K562 (cell line): ENCODE results near the gene KLHL13. TPM values are rescaled to one million over a fixed set of nuclear protein-coding genes. Genes with fewer than 3 reads are reported as not detected.

Experiments
- ATAC-seq: fragments of 200-7000 bp; cut with Tn5 transposase; 3 replicates; pipeline ENCODE4 v1.9.1; 2020; ENCODE audit warnings: moderate library complexity
- BruUV-seq: library from RNA; stranded (reverse); fragments of 400-500 nt; replicated peaks from 2 replicates; lab custom pipeline; 2021; lab: Mats Ljungman, UMichigan
- CTCF ChIA-PET: fragments of 300-600 bp; formaldehyde crosslinking; extraction: SDS; loops from one replicate; lab custom pipeline; 2021; ENCODE audit warnings: low intra/inter-chr PET ratio; lab: Yijun Ruan, JAX
- POLR2A ChIA-PET: fragments of 300-600, 350-650 bp; sonication (Branson Sonifier 250); formaldehyde crosslinking; extraction: SDS; loops from one replicate; lab custom pipeline; 2021; ENCODE audit warnings: antibody characterized with exemption, inconsistent platforms; lab: Yijun Ruan, JAX
- DNase-seq, 4 experiments: peaks; one replicate each; pipeline versions ENCODE4 v3.0.0 to v3.0.0-alpha.2; 2011 to 2018; ENCODE audit warnings: low spot score in 3 of 4, mixed read lengths in 3 of 4; ENCODE audit errors: extremely low read depth in 1 of 4
- FAIRE-seq: peaks from 2 replicates; lab custom pipeline; 2011; peaks lifted over from hg19 to GRCh38; lab: Jason Lieb, UNC
- H2AFZ ChIP-seq: 2 replicates; pipeline ENCODE4 v1.6.0; 2011; ENCODE audit warnings: low read depth, low read length, control low read depth, inconsistent platforms
- H3K27ac ChIP-seq: fragments of 200-600 bp; 3 replicates; pipeline ENCODE4 v1.8.0; 2011; ENCODE audit warnings: low read depth, mild to moderate bottlenecking, control low read depth, inconsistent platforms, low read length, moderate library complexity, mixed read lengths; ENCODE audit errors: extremely low read depth
- H3K27me3 ChIP-seq, 2 experiments: fragments of 300-600 bp in 1 of 2; 2 replicates in 1 of 2; 3 replicates in 1 of 2; pipeline versions ENCODE4 v1.6.0 to v1.8.0; 2011; ENCODE audit warnings: inconsistent platforms in 2 of 2, low read length in 2 of 2, mild to moderate bottlenecking in 1 of 2, mixed read lengths in 1 of 2, moderate library complexity in 1 of 2; ENCODE audit not compliant: control insufficient read depth in 2 of 2, insufficient read depth in 2 of 2
- H3K36me3 ChIP-seq: fragments of 300-600 bp; 3 replicates; pipeline ENCODE4 v1.8.0; 2011; ENCODE audit warnings: mild to moderate bottlenecking, low read length, inconsistent platforms; ENCODE audit not compliant: control insufficient read depth, insufficient read depth
- H3K4me1 ChIP-seq, 2 experiments: fragments of 200-600 bp in 1 of 2; replicated peaks in 1 of 2; 2 replicates in 1 of 2; 3 replicates in 1 of 2; pipeline versions ENCODE4 v1.5.1 to v1.8.0; 2011; ENCODE audit warnings: inconsistent platforms in 2 of 2, low read length in 2 of 2, mild to moderate bottlenecking in 1 of 2, mixed read lengths in 1 of 2, moderate library complexity in 1 of 2; ENCODE audit not compliant: control insufficient read depth in 2 of 2, insufficient read depth in 2 of 2
- H3K4me2 ChIP-seq: 2 replicates; pipeline ENCODE4 v1.6.1; 2011; ENCODE audit warnings: low read length, control low read depth, inconsistent platforms, mixed read lengths; ENCODE audit not compliant: insufficient read depth
- H3K4me3 ChIP-seq: fragments of 200-600 bp; sonication (generic), shearing (Covaris generic); 2 replicates; pipeline ENCODE4 v1.5.1; 2016; ENCODE audit warnings: control low read depth, inconsistent platforms
- H3K79me2 ChIP-seq: fragments of 200-600 bp; 3 replicates; pipeline ENCODE4 v1.8.0; 2011; ENCODE audit warnings: low read length, inconsistent platforms; ENCODE audit not compliant: control insufficient read depth, insufficient read depth
- H3K9ac ChIP-seq, 2 experiments: 2 replicates each; pipeline versions ENCODE4 v1.6.0 to v1.6.1; 2011; ENCODE audit warnings: low read depth in 2 of 2, low read length in 2 of 2, control low read depth in 1 of 2, inconsistent platforms in 1 of 2, mild to moderate bottlenecking in 1 of 2, mixed read lengths in 1 of 2; ENCODE audit not compliant: insufficient read depth in 1 of 2
- H3K9me1 ChIP-seq: one replicate; pipeline ENCODE4 v1.6.0; 2011; ENCODE audit warnings: inconsistent platforms, mild to moderate bottlenecking, low read length, moderate library complexity; ENCODE audit not compliant: control insufficient read depth, insufficient read depth
- H3K9me3 ChIP-seq: replicated peaks from 2 replicates; pipeline ENCODE4 v1.5.1; 2011; ENCODE audit warnings: low read depth, low read length, inconsistent platforms; ENCODE audit not compliant: control insufficient read depth, insufficient read depth
- H4K20me1 ChIP-seq: replicated peaks from 2 replicates; pipeline ENCODE4 v1.6.1; 2011; ENCODE audit warnings: low read length, inconsistent platforms, mixed read lengths; ENCODE audit not compliant: control insufficient read depth, insufficient read depth
- ERF ChIP-seq: fragments of 450-650 bp; formaldehyde crosslinking; IDR thresholded peaks from 2 replicates; pipeline ENCODE4 v1.4.0; 2020; ENCODE audit warnings: mild to moderate bottlenecking, mixed read lengths
- JUN ChIP-seq, 2 experiments: sonication (generic) in 1 of 2; formaldehyde crosslinking in 1 of 2; IDR thresholded peaks; 2 replicates each; pipeline versions ENCODE4 v1.6.1 to v1.8.0; 2012 to 2022; ENCODE audit warnings: borderline replicate concordance in 2 of 2, mild to moderate bottlenecking in 2 of 2, improper control_type of control experiment in 1 of 2, low read depth in 1 of 2, low read length in 1 of 2, missing genetic modification reagents in 1 of 2
- MITF ChIP-seq: IDR thresholded peaks from 2 replicates; pipeline ENCODE4 v1.6.1; 2014; ENCODE audit warnings: antibody characterized with exemption
- OTX1 ChIP-seq: fragments of 450-650 bp; formaldehyde crosslinking; IDR thresholded peaks from 2 replicates; pipeline ENCODE4 v1.4.0; 2022; ENCODE audit warnings: mild to moderate bottlenecking
- PCBP1 ChIP-seq: fragments of 200-400 bp; formaldehyde crosslinking; IDR thresholded peaks from 2 replicates; pipeline ENCODE4 v1.6.1; 2018; ENCODE audit warnings: mild to moderate bottlenecking, low read depth, low read length; ENCODE audit not compliant: poor library complexity, severe bottlenecking
- SAFB ChIP-seq: fragments of 200-400 bp; formaldehyde crosslinking; IDR thresholded peaks from 2 replicates; pipeline ENCODE4 v1.6.1; 2017; ENCODE audit warnings: low read depth, low read length, borderline replicate concordance
- SMAD3 ChIP-seq: fragments of 450-650 bp; formaldehyde crosslinking; conservative IDR thresholded peaks from 2 replicates; pipeline ENCODE4 v1.4.0; 2020; ENCODE audit warnings: mild to moderate bottlenecking
- SRF ChIP-seq, 2 experiments: fragments of 250-450, 450-650 bp in 1 of 2; sonication (Bioruptor Pico) in 1 of 2; sonication (generic) in 1 of 2; formaldehyde crosslinking; IDR thresholded peaks; 2 replicates each; pipeline versions ENCODE4 v1.5.0 to v1.5.1; 2020 to 2022; ENCODE audit warnings: mild to moderate bottlenecking in 1 of 2, missing genetic modification reagents in 1 of 2
- VEZF1 ChIP-seq: fragments of 200-800 bp; sonication (Bioruptor generic); IDR thresholded peaks from 2 replicates; pipeline ENCODE4 v1.6.1; 2017; ENCODE audit warnings: missing genetic modification characterization, missing compliant biosample characterization
- ZNF512 ChIP-seq: IDR thresholded peaks from 2 replicates; pipeline ENCODE4 v1.6.1; 2016; ENCODE audit warnings: missing genetic modification characterization, missing compliant biosample characterization
- WGBS: fragments of 100-300 bp; shearing (Covaris generic); methylation state at CpG from one replicate; pipeline ENCODE4 v1.1.6; 2016; ENCODE audit warnings: low coverage, mixed read lengths; ENCODE audit not compliant: insufficient coverage; ENCODE audit errors: missing lambda C conversion rate; 5-methylcytosine and 5-hydroxymethylcytosine counted together
- in situ Hi-C: fragments of 300-500 bp; cut with MboI; formaldehyde crosslinking; loops from 4 replicates; pipeline ENCODE4 v1.15.0; 2018; ENCODE audit warnings: inconsistent platforms, mixed read lengths
- intact Hi-C: fragments of 100-400 bp; cut with micrococcal nuclease; formaldehyde crosslinking; loops from 2 replicates; pipeline ENCODE4 v1.14.2; 2022
- polyA plus RNA-seq, 8 experiments: library from polyadenylated mRNA; depleted of rRNA in 4 of 8; stranded (reverse) in 5 of 8; unstranded in 3 of 8; fragments of >200 nt; fragmentation: Nextera tagmentation in 2 of 8; fragmentation: Illumina TruSeq in 1 of 8; extraction: Ambion mirVana in 2 of 8; extraction: Trizol in 1 of 8; gene quantifications; 2 replicates each; pipeline versions ENCODE4 v1.2.1 to v1.2.3, GENCODE V29; 2011 to 2014; ENCODE audit warnings: inconsistent platforms in 1 of 8, missing spikeins in 1 of 8
- total RNA-seq, 7 experiments: library from RNA; depleted of rRNA in 6 of 7; stranded (reverse); fragments of >200 nt in 6 of 7; fragmentation: Illumina TruSeq in 2 of 7; extraction: Trizol in 2 of 7; gene quantifications; 2 replicates each; pipeline versions ENCODE4 v1.2.1 to v1.2.3, GENCODE V29; 2011 to 2021; ENCODE audit warnings: low replicate concordance in 1 of 7
- TF ChIP-seq, protein P1 (sequence below): fragments of 450-650 bp; formaldehyde crosslinking; IDR thresholded peaks from 2 replicates; pipeline ENCODE4 v1.4.0; 2020; ENCODE audit warnings: mild to moderate bottlenecking, mixed read lengths
- TF ChIP-seq, protein P2 (sequence below): sonication (generic); formaldehyde crosslinking; IDR thresholded peaks from 2 replicates; pipeline ENCODE4 v1.8.1; 2023; ENCODE audit warnings: mild to moderate bottlenecking, missing genetic modification reagents
- TF ChIP-seq, protein P3 (sequence below): fragments of 250-450 bp; sonication (Bioruptor Pico); IDR thresholded peaks from 2 replicates; pipeline ENCODE4 v1.4.0; 2020; ENCODE audit warnings: borderline replicate concordance

KLHL13 gene
- total and polyA plus RNA-seq, 9 of the 15 experiments (the other 6 are each of a cell fraction or from before 2014, with no cell fraction given) = 1.2 to 4.1 (median 2.2) TPM

GRCh38 chrX:117860517-117860916 is 256.1 kb downstream of the KLHL13 start:
- Histone ChIP-seq H3K27ac (no peak overlapping the region), H3K4me1 (no peaks in the 10 kb centered on the region), H2AFZ (no peak overlapping the region), H3K9me1 (no peaks in the 10 kb centered on the region), H3K4me2 (no peak overlapping the region), H3K36me3 (no peaks in the 10 kb centered on the region), H3K79me2 (no peaks in the 10 kb centered on the region), H3K27me3 (no peaks in the 10 kb centered on the region), H3K9me3 (no peaks in the 10 kb centered on the region), H3K9ac (no peak overlapping the region), H3K4me3 (no peak overlapping the region), H4K20me1 (no peaks in the 10 kb centered on the region)
- FAIRE-seq (no peak), ATAC-seq (no peak), DNase-seq (no peak)
- ChIA-PET POLR2A (no interaction called here), CTCF (no interaction called here)
- in situ Hi-C loops = no loop called here
- BruUV-seq = no TSS peak
- 0% methylated on average over 1 of the region's 1 CpG for WGBS
- intact Hi-C loops = no loop called here
- TF ChIP-seq, protein P1, sequence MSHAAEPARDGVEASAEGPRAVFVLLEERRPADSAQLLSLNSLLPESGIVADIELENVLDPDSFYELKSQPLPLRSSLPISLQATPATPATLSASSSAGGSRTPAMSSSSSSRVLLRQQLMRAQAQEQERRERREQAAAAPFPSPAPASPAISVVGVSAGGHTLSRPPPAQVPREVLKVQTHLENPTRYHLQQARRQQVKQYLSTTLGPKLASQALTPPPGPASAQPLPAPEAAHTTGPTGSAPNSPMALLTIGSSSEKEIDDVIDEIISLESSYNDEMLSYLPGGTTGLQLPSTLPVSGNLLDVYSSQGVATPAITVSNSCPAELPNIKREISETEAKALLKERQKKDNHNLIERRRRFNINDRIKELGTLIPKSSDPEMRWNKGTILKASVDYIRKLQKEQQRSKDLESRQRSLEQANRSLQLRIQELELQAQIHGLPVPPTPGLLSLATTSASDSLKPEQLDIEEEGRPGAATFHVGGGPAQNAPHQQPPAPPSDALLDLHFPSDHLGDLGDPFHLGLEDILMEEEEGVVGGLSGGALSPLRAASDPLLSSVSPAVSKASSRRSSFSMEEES = no peak
- TF ChIP-seq MITF = no peak
- TF ChIP-seq JUN (IDR thresholded peaks at IDR 0.05; ENCODE audit: borderline replicate concordance, low read depth, low read length) = no peak
- no peak for TF ChIP-seq JUN (CRISPR knock-in tag; IDR thresholded peaks at IDR 0.05; ENCODE audit: borderline replicate concordance)
- TF ChIP-seq SAFB = no peak
- TF ChIP-seq ZNF512 (tag) = no peak
- TF ChIP-seq, protein P2, sequence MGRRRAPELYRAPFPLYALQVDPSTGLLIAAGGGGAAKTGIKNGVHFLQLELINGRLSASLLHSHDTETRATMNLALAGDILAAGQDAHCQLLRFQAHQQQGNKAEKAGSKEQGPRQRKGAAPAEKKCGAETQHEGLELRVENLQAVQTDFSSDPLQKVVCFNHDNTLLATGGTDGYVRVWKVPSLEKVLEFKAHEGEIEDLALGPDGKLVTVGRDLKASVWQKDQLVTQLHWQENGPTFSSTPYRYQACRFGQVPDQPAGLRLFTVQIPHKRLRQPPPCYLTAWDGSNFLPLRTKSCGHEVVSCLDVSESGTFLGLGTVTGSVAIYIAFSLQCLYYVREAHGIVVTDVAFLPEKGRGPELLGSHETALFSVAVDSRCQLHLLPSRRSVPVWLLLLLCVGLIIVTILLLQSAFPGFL (CRISPR knock-in tag) = no peak
- no peak for TF ChIP-seq SRF (CRISPR knock-in tag; IDR thresholded peaks at IDR 0.05)
- TF ChIP-seq ERF (CRISPR knock-in tag) = no peak
- no peak for TF ChIP-seq VEZF1 (CRISPR knock-in tag)
- TF ChIP-seq, protein P3, sequence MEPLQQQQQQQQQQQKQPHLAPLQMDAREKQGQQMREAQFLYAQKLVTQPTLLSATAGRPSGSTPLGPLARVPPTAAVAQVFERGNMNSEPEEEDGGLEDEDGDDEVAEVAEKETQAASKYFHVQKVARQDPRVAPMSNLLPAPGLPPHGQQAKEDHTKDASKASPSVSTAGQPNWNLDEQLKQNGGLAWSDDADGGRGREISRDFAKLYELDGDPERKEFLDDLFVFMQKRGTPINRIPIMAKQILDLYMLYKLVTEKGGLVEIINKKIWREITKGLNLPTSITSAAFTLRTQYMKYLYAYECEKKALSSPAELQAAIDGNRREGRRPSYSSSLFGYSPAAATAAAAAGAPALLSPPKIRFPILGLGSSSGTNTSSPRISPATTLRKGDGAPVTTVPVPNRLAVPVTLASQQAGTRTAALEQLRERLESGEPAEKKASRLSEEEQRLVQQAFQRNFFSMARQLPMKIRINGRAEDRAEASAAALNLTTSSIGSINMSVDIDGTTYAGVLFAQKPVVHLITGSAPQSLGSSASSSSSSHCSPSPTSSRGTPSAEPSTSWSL (CRISPR knock-in tag) = no peak
- TF ChIP-seq OTX1 (CRISPR knock-in tag) = no peak
- TF ChIP-seq PCBP1 = no peak
- TF ChIP-seq SMAD3 (CRISPR knock-in tag) = no peak
